ENCODE data around the gene SLC17A8.

Gene SLC17A8

DNA sequence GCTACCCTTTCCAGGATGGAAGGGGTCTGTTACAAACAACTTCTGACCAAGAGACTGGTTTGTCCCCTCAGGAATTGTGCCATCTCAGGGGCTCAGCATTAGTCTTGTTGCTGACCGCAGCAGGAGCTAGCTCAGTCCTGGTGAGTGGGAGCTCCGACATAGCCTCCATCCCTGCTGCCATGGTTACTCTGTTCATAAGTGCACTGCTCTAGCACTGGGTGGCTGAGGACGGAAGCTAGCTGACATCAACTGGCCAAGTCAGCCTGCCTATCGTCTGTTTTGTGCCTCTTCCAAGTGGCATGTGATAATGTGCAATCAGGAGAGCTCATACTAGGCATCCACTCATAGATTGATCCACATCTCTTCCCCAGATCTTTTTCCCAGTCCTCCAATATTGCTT, 7.5 kb downstream of the SLC17A8 start:
- no peak for DNase-seq
- intact Hi-C loops (cut with DNase I): no loop called here

GRCh38 chr12:100365411-100365810, 8.5 kb downstream of the SLC17A8 start:
- no peak for DNase-seq

DNA sequence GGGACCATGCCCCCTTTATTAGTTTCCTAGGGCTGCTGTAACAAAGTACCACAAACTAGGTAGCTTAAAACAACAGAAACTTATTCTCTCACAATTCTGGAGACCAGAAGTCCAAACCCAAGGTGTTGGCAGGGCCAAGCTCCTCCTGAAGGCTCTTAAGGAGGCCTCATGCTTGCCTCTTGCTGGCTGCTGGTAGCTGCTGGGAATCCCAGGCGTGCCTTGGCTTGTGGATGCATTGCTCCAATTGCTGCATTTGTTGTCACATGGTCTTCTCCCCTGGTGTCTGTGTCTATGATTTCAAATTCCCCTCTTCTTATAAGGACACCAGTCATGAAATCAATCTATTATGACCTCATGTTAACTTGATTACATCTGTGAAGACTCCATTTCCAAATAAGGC, 11.2 kb downstream of the SLC17A8 start:
- no peak for DNase-seq
- intact Hi-C loops (cut with DNase I): no loop called here

More at GRCh38 chr12:100365411-100365810, 8.5 kb downstream of the SLC17A8 start:
- intact Hi-C loops (cut with DNase I): no loop called here

DNA sequence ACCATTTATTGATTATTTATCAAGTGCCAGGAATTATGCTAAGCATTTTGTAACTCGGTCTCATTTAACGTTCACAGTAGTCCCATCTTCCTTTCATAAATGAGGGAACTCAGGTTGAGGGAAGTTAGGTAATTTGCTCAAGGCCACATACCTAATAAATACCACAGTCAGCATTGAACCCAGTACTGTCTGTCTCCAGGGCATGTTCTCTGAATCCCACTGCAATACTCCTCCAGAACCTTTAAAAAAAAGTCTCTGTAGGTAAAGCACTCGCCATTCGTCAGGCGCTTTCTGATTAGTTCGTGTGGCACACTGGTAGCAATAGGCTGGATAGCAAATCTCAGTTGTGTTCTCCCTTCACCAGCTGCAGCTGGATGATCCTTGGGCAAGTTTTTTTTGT, 14.3 kb downstream of the SLC17A8 start:
- intact Hi-C loops (cut with DNase I): no loop called here
- no peak for DNase-seq

GRCh38 chr12:100372853-100373640, 16.2 kb downstream of the SLC17A8 start:
- DNase-seq: no peak
- intact Hi-C loops (cut with DNase I): no loop called here

GRCh38 chr12:100375038-100375735, 18.3 kb downstream of the SLC17A8 start:
- intact Hi-C loops (cut with DNase I): no loop called here
- DNase-seq: peak; percentile 34 to 88 (median 73)

DNA sequence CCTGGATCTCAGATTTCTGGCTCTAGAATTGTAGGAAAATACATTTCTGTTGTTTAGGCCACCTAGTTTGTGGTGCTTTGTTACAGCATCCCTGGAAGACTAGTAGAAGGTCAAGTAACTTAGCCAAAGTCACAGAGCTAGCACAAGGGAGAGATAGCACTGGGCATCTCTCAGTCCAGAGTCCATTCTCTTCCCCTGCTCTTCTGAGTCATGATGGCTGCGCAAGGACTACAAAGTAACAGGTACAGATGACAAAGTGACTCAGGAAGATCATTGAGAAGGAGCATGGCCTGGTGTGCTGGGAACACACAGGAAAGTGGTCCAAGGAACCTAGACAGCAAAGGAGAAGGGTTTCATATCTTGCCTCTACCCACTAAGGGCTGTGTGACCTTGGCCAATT, 19.3 kb downstream of the SLC17A8 start:
- intact Hi-C loops (cut with DNase I): no loop called here
- DNase-seq: no peak

DNA sequence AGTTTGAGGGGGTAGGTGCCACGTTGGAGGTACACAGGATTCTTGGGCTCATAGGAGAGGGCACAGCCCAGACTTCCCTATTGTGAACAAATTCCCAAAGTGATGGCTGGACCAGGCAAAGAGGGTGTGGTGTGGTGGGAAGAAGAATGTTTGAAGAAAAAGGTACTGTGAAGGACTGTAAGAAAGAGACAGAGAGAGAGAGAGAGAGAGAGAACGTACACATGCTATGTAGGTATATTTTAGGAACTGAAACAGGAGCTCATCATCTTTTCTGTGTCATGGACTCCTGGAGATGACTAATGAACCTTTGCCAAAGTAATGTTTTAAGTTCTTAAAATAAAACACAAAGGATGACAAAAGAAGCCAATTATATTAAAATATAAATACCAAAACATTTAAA, 24.5 kb downstream of the SLC17A8 start:
- DNase-seq: no peak
- intact Hi-C loops (cut with DNase I): no loop called here

DNA sequence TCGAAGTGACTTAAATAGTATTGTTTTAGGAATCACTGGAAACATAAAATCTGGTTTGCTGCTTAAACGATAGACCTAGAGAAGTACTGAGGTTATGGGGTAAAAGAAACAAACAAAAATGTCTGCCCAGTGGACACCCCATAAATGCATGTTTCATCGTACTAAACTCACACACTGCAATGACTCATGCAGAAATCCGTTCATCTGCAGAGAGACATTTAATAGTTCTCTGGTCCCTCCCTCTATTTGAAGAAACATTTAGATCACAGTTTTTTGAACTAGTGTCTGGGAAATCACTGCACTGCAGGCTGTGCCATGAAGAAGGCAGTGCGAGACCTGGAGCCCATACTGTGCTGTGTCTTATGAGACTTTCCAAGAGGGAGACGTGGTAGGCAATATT, 25.5 kb downstream of the SLC17A8 start:
- intact Hi-C loops (cut with DNase I): no loop called here

GRCh38 chr12:100383586-100384558, 27.0 kb downstream of the SLC17A8 start:
- intact Hi-C loops (cut with DNase I): no loop called here
- DNase-seq: no peak

More for the DNA sequence above, 25.5 kb downstream of the SLC17A8 start:
- DNase-seq: no peak

DNA sequence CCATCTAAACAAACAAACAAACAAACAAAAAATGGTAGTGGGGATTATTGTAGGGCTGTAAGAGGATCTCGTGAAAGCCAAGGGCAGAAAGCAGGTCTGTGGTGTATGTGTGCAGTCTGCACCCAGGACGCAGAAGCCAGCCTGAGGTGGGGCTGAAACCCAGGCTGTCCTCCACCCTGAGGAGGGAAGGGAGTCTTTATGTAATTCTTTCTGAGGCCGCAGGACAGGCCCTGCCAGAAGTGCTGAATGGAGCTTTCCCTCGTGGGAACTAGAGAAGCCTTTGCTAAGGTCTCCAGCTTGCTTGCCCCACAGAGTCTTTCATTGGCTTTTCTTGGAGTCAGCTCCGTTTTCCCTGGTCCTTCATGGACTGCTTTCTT, 27.7 kb downstream of the SLC17A8 start:
- DNase-seq: no peak
- intact Hi-C loops (cut with DNase I): no loop called here

DNA sequence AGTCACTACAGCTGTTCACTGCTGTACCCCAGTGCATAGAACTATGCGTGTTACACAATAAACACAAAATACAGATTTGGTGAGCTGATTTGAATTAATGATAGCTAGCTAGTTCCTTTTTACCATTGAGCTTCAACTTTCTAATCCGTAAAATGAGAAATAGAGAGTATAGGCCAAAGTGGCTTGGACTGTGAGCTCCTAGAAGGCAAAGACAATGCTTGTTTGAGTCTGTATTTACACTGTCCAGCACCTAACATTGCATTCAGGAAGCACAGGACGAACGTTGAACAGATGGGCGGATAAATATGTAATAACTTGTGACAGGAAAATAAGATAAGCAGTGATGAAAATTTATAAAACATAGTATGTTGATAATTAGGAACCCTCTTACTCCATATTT, 31.5 kb downstream of the SLC17A8 start:
- intact Hi-C loops (cut with DNase I): no loop called here
- DNase-seq: no peak

DNA sequence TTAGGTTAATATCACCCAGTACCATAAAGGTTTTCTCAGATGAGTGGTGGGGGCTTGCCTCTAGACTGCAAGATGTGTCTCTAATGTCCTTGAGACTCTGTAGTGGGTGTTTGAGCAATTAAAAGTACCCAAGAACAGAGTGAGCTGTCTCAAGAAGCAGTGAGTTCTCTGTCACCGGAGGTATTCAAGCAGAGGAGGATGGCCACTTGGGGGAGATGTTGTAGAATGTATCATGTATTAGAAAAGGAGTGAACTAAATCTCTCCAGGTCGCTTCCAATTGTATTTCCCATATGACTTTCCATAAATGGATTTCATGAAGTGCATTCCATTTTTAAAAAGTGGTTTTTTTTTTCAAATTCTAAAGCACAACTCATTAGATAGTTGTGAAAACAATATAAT, 35.0 kb downstream of the SLC17A8 start:
- intact Hi-C loops (cut with DNase I): no loop called here

DNA sequence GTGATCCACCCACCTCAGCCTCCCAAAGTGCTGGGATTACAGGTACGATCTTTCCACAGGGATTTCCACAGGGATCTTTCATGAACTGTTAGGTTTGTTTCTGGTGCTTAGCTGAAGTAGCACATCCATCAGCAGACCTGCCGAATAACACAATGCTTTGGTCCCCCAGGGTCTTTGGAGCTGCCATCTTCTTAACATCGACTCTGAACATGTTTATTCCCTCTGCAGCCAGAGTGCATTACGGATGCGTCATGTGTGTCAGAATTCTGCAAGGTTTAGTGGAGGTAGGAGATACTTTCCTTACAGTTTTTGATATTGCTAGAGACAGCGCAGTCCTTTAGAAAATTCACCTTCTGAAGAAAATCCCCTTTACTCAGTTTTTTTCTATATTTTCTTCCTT, 36.3 kb downstream of the SLC17A8 start:
- intact Hi-C loops (cut with DNase I): no loop called here
- DNase-seq: no peak

More for the DNA sequence above, 35.0 kb downstream of the SLC17A8 start:
- DNase-seq: peak in 8 of 42 donors; percentile 6 to 47 (median 20)

GRCh38 chr12:100395811-100396210, 38.9 kb downstream of the SLC17A8 start:
- intact Hi-C loops (cut with DNase I): no loop called here
- DNase-seq: no peak

DNA sequence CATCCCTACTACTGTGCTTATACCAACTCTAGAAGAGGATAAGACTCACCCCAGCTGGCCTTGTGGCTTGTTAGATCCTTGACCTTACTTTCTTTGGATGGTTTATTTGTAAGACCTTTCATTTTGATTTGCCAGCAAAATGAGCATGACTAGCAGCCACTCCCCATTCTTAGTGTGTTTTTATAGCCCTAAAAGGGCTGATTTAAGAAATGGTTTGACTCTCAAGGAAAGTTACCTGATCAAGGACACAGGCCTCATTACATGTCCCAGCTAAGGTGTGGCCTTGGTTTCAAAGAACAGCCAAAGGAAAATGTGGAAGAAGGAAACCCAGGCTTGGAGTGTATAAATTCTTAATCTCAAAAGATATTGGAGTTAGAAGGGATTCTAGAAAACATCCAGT, 41.4 kb downstream of the SLC17A8 start:
- no peak for DNase-seq
- intact Hi-C loops (cut with DNase I): no loop called here

- DNase-seq: no peak
- intact Hi-C loops (cut with DNase I): no loop called here
These were observed 42.2 kb downstream of the SLC17A8 start for GRCh38 chr12:100399095-100399494.

- intact Hi-C loops (cut with DNase I): no loop called here
- no peak for DNase-seq
These were observed 44.8 kb downstream of the SLC17A8 start for GRCh38 chr12:100401660-100402059.

DNA sequence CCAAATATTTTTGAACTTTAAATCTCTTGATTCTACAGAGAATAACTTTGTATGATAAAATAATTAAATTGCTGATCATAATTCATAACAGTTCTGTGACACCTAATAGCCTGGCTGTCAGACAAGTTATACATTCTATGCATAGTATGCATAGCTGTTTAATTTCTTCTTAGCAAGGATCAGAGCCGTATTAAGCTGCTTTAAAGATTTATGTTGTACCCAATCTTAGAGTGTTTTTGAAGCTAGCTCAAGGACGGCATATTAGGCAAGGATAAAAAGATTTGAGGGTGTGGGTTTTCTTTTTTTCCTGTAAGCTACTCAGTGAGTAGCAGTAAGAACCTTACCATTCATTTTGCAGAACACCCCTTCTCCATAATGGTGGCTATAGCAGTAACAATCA, 45.9 kb downstream of the SLC17A8 start:
- DNase-seq: no peak
- intact Hi-C loops (cut with DNase I): no loop called here

- no peak for DNase-seq
- intact Hi-C loops (cut with DNase I): no loop called here
These were observed 46.6 kb downstream of the SLC17A8 start for GRCh38 chr12:100403446-100403845.

All from head of caudate nucleus (tissue), 42 donors.